Fibroblast of pulmonary artery (primary cell): Measurements from ENCODE around the gene HIVEP3.

Experiments
- DNase-seq: peaks from one replicate; pipeline ENCODE4 v3.0.0-alpha.2; 2010; ENCODE audit warnings: low read depth
- H3K4me3 ChIP-seq: replicated peaks from 2 replicates; pipeline ENCODE4 v1.5.1; 2011; ENCODE audit warnings: low read depth, mild to moderate bottlenecking, control low read depth, low read length, moderate library complexity
- CTCF ChIP-seq: IDR thresholded peaks from 2 replicates; pipeline ENCODE4 v1.5.1; 2011; ENCODE audit warnings: mild to moderate bottlenecking, control low read depth, low read length, inconsistent platforms; ENCODE audit errors: missing control alignments

The HIVEP3 gene

DNA sequence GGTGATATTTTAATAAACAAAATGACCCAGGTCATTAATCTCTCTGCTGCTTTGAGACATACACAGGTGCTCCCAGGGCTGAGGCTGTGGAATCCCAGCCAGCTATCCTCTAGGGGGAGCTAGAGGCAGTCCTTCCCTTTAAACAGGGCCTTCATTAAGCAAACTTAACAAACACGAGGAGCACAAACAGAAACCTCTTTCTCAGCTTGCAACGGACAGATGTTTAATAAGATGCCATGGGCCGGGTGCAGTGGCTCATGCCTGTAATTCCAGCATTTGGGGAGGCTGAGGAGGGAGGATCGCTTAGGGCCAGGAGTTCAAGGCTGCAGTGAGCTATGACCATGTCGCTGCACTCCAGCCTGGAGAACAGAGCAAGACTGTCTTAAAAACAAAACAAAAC is 106.7 kb downstream of the HIVEP3 start:
- H3K4me3 ChIP-seq = peak overlapping the region; percentile 13
- peak; percentile 90 for DNase-seq
- TF ChIP-seq CTCF = peak; percentile 91

DNA sequence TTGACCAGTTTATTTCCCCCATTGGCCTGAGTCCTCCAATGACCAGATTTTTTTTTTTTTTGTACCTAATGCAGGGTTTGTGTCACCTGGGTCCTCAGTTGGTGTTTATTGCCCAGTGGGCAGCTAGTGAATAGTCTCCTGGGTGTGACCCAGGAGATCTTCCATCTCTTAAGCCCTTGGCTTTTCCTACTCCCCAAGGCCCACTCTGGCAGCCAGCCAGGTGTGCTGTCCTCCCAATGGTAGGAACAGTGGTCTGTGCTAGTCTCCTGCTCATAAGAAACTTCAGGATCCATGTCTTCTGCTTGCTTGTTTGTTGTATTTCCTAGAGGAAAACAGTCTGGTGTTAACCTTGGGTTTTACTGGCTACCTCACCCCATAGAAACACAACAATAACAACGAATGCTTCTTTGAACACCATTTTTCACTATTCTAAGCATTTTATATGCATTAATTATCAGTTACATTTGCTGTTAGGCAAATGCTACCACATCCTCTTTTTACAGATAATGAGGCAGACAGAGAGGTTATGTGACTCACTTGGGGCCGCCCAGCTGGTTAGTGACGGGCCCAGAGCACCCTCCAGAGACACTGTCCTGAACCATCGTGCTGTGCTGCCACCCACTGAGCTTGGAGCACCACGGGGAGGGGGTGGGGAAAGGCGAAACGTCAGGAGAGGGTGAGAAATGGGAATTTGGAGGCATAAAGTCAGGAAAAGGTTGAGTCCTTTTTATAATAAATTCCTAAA is 107.5 kb downstream of the HIVEP3 start:
- TF ChIP-seq CTCF = no peak
- no peak overlapping the region for H3K4me3 ChIP-seq
- DNase-seq = peak; percentile 35

- TF ChIP-seq CTCF = no peak
- DNase-seq = peak; percentile 61
- no peak overlapping the region for H3K4me3 ChIP-seq
These were observed 108.3 kb downstream of the HIVEP3 start for GRCh38 chr1:41810446-41810845.

DNA sequence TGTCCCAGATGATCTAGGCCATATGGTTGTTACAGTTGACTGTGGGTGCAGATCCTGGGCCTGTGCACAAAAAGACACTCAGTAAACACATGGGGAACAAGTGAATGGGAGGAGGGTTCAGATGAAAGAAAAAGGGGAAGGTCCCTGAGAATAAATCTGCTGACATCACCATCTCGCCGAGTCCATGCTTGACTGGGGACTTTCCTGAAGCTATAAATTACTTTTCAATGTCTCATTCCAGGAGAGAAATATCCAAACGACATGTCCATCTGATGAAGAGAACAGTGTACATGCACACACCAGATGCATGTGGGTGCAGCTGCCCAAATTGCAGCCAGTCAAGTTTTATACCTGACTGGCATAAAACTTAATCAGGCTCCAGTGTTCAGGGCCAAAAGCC is 109.0 kb downstream of the HIVEP3 start:
- no peak overlapping the region for H3K4me3 ChIP-seq
- no peak for TF ChIP-seq CTCF
- no peak for DNase-seq

DNA sequence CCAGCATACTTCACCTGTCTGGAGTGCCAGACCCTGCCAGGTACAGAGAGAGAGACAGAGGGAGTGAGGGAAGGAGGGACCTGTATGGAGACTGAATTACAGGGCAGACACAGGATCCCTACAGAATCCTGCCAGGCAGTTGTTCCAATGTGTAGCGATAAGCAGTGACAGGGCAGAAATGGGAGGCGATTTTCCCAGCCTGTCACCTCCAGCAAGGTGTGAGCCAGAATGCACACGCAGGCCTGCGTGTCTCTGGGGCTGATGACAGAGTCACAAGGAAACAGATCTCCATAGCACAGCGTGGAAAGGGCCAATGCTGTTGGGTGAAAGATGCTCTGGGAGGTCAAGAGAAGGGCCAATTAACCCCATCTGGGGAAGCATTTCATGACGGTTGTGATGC is 111.3 kb downstream of the HIVEP3 start:
- no peak for DNase-seq
- H3K4me3 ChIP-seq = no peak overlapping the region
- no peak for TF ChIP-seq CTCF

DNA sequence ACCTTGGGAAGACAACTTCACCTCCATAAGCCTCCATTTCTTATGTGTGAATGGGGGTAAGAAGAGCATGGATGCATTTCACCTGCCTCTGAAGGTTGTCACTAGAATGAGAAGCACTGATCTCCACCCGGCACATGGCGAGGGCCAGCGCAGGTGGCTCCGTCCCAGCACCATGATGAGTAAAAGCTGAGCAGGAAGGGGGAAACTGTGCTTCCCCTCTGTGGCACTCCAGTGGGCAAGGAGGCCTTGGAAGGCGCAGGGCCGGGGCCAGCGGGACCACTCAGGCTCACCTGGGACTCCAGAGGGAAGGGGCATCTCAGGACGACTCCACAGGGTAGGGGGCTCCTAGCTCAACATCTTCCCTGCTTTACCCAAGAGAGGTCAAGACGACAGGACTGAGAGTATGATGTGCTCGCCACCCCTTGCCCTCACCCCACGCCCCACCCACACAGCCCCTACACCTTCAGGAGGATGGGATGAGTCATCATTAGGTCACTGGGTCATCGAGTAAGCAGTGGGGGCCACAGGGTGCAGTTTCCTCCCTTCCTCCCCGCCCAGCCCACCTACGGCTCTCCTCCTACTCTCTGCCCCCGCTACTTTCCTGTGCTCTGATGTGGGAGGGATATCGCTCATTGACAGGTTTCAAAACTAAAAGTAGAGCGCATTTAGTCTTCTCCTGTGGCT is 112.1 kb downstream of the HIVEP3 start:
- H3K4me3 ChIP-seq = no peak overlapping the region
- DNase-seq = no peak
- TF ChIP-seq CTCF = no peak
